ENCODE data around the gene BCL2L11. TPM values are rescaled to one million over a fixed set of nuclear protein-coding genes. Genes with fewer than 3 reads are reported as not detected.

The BCL2L11 gene, protein sequence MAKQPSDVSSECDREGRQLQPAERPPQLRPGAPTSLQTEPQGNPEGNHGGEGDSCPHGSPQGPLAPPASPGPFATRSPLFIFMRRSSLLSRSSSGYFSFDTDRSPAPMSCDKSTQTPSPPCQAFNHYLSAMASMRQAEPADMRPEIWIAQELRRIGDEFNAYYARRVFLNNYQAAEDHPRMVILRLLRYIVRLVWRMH
- total RNA-seq: 0.77 and 1.1 TPM in 2 replicates

GRCh38 chr2:111120253-111121027 is at the start of gene BCL2L11:
BCL2L11 (plus strand) TSS chr2:111120914; CDS start chr2:111123746, 2,832 bp downstream.

